NCI-H526 (cell line): ENCODE results near the gene SLC51B.
"Not testable (repeated sequence)": the region's sequence is repeated elsewhere in the genome, so short reads cannot be mapped to it uniquely, and the experiment has no call there.

Experiments used
- DNase-seq, 2 experiments: peaks; one replicate each; lab custom pipeline; 2025; lab: John Stamatoyannopoulos, UW

The SLC51B gene

GRCh38 chr15:65084500-65085206 is 39.5 kb downstream of the SLC51B start:
- DNase-seq: no peak

- no peak for DNase-seq
Observed at GRCh38 chr15:65085207-65085753, 40.1 kb downstream of the SLC51B start.

GRCh38 chr15:65085990-65086679 is 40.9 kb downstream of the SLC51B start:
- DNase-seq: peak in 1 of 2 experiments; percentile 62

DNA sequence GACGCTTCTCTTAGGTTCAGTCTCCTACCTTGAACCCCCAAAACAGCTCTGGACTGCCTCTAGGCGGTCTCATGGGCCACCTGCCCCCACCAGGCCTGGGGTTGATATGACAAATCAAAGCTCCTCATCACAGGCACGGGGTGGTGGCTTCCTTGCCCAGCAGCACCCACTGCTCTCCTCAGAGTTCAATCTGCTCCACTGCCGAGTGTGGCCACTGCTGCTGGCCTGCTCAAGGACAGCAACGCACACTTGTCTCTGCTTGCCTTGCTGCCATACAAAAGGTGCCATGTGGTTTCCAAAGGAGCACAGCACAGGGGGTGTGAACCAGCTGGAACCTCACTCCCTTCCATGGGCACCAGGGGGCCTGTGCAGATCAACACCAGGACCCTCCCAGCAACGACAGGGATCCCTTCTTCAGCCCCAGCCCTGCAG is 41.5 kb downstream of the SLC51B start:
- peak in 1 of 2 experiments; percentile 16 for DNase-seq

DNA sequence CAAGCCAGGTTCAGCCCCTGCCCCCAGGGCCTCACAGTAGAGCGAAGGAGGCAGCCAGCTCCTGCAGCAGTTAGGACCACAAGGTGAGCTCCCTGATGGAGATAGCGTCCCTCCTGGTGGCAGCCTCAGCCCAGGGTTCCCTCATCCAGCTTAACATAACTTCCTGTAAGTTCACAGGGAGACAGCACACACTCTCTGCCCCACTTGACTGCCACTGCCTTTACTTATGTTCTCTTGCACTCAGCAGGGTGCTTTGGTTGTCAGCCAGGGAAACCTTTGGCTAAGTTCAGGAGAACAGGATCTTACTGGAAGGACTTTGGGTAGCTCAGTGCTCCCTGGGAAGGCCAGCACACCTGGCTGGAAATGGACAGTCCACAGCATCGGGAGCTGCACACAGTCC is 42.2 kb downstream of the SLC51B start:
- DNase-seq: peak in 1 of 2 experiments; percentile 15

GRCh38 chr15:65087873-65088642 is 42.9 kb downstream of the SLC51B start:
- DNase-seq: no peak

- no peak for DNase-seq
Observed at GRCh38 chr15:65088643-65089021, 43.4 kb downstream of the SLC51B start.

- no peak for DNase-seq
Observed at GRCh38 chr15:65089206-65089824, 44.1 kb downstream of the SLC51B start.

- DNase-seq: peak in 1 of 2 experiments; percentile 62
Observed at GRCh38 chr15:65091946-65092770, 47.0 kb downstream of the SLC51B start.

DNA sequence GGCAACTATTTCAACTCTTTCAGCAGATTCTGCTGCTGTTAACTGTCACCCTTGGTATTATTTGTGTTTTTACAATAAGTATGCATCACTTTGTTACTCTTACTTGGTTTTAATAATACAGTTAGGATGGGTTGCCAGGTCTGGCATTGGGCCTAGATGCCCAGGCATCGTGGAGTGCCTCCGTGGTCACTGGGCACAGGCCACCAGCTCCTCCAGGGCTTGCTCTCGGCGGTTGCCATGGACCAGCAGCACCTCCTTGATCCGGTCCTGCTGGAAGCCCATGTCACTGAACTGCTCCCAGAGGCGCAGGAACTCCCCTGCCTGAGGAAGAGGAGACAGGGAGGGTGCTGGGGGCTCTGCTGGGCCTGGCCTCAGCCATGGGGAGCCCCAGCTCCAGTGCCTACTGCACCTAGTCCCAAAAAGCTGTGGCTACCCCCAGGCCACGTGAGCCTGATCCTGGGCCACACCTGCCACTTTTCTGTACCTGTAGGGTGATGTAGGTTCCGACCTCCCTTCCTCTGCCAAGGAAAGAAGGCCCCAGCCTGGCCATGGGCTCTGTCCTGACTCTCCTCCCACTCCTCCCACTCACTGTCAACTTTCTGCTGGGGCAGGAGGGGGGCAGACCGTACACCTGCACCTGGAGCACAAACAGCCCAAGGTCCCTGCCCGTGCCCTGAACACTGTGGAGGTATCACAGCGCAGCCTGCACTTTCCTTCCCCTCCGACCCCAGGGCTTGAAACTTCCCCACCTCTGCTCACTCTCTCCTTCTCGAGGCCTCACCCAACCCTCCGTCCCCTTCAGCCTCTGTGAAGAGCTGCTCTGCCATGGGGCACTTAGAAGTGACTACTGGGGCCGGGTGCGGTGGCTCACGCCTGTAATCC is 48.0 kb downstream of the SLC51B start:
- peak in 1 of 2 experiments; percentile 65 for DNase-seq

GRCh38 chr15:65093793-65094170 is 48.6 kb downstream of the SLC51B start:
- not testable (repeated sequence) for DNase-seq

DNA sequence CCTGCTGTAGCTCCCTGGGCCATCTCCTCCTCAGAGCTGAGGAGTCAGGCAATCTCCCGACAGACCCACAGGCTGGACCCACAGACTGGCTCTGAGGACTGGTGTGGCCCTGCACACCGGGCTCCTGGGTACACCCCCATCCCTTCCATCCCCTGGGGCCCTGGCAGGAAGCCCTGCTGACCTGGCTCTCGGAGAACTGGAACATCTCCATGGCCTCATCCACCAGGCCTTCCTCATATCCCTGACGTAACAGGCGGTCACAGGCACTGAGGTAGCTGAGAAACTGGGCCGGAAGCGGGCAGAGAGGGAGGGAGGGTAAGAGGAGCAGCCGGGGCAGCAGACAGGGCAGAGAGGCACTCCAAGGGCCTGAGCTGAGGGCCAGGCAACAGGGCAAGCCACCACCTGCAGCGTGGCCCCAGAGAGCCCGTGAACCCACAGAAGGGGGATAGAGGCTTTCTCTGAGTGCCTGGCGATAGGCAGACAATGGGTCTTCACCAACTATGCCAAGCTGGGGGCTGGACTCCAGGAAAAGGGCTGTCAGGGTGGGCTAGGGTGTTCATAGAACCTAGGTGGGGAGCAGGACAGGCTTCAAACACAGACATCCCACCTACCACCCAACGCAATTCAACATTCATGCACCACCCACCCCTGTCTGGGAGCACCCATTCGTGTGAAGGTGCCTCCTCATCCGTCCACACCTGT is 49.3 kb downstream of the SLC51B start:
- no peak for DNase-seq

DNA sequence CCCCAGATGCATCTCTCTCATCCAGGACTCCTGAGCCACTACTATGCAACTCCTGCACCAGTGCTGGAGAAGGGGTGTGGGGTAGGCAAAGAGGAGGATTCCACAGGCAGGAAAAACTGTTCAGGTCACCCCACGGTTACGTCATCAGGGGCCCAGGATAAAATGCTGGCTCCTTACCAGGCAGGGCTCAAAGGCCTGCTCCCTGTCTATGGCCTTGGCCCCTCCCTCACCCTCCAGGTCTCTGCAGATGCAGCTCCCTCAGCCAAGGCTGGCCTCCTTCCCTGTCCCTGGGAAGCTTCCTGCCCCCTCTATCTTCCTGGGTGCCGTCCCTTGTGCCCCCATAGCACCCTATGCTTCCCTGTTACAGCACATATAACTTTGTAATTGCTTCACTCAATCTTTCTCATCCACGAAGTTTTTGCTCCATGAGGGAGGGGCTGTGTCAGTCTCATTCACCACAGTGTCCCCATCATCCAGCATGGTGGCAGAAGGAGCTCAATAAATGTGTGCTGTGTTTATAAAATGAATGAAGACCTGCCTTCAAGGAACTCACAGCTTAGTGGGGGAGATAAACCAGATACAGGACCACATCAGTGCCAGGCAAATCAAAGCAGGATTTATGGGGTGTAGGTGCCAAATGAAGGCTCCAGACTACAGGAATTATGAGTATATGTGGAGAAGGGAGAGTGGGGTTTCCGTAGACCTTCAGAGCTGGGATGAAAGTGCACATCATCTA is 50.0 kb downstream of the SLC51B start:
- no peak for DNase-seq

- DNase-seq: no peak
Observed at GRCh38 chr15:65095747-65096104, 50.5 kb downstream of the SLC51B start.

DNA sequence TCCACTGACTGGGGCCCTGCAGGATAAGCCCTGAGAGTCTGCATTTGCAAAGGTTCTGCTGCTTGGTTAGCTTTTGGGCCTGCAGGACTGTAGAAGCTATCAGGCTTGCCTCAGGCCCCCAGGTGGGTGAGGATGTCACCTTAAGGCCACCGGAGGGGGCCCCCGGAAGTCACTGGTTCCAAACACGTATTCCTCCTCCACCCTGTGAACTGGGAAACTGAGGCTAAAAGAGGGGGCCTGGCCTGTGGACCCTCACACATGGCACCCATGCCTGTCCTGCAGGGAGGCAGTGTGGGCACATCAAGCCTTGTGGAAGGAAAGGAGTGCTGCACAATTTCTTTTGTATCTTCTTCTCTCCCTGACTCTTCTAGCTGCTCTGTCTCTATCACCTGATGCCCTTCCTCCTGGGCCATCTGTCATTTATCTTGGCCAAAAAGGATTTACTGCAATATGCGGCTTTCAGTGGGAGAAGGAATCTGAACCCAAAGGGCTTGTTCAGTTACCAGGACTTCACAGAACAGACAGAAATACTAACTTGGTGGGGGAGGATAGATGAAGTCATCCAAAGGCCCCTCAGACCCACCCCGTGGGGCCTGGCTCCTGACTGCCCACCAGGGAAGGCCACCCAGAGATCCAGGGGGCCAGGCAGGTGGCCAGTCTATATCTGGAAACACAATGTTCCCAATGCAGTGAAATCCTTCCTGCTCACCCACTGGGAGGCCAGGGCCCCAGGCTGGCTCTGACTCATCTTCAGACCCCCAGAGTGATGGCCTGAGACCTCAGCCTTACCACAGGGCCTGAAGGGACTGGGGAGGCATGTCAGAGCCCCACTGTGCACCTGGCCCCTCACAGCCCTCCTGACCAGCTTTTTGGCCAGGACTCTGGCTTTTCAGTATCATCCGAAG is 51.5 kb downstream of the SLC51B start:
- DNase-seq: no peak

GRCh38 chr15:65097651-65098263 is 52.6 kb downstream of the SLC51B start:
- no peak for DNase-seq

DNA sequence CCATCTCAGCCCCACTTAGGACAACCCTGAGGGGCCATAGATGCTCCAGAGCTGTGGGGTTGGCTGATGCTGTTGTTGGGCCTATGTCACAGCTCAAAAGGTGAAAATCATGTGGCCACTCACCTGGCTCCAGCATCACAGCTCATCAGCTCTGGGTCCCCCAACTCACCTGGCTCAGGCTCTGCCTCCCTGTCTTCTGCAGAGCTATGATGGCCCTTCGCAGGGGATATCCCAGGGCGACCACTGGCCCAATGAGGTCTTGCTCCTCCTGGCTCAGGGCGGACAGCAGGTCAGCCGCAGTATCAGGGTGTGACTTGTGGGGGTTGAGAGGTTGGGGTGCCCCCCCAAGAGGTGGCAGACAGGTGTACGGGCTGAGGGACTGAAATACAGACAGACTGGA is 54.1 kb downstream of the SLC51B start:
- no peak for DNase-seq
